22Rv1 (cell line): Measurements from ENCODE around the gene TRAF7.
A peak's percentile ranks its signal among the peaks of the same experiment; 100 is the strongest.
"Not testable (repeated sequence)": the region's sequence is repeated elsewhere in the genome, so short reads cannot be mapped to it uniquely, and the experiment has no call there.

Source experiments
- H3K27ac ChIP-seq: fragments of 450-650 bp; 2 replicates; pipeline ENCODE4 v1.5.1; 2017
- CTCF ChIP-seq: fragments of 450-650 bp; IDR thresholded peaks from 2 replicates; pipeline ENCODE4 v1.5.1; 2017; ENCODE audit warnings: mild to moderate bottlenecking
- ZFX ChIP-seq: fragments of 450-650 bp; IDR thresholded peaks from 2 replicates; pipeline ENCODE4 v1.6.1; 2017; ENCODE audit warnings: antibody characterized with exemption, borderline replicate concordance

Gene TRAF7

GRCh38 chr16:2115591-2115973, 40.0 kb upstream of the TRAF7 start:
- TF ChIP-seq ZFX (no peak), CTCF (no peak)
- H3K27ac ChIP-seq, result no peak overlapping the region

- not testable (repeated sequence) for H3K27ac ChIP-seq
Observed at GRCh38 chr16:2116428-2116827, 39.2 kb upstream of the TRAF7 start.

GRCh38 chr16:2117341-2117740, 38.2 kb upstream of the TRAF7 start:
- H3K27ac ChIP-seq, result not testable (repeated sequence)

GRCh38 chr16:2117960-2118722, 37.4 kb upstream of the TRAF7 start:
- H3K27ac ChIP-seq, result not testable (repeated sequence)

GRCh38 chr16:2121325-2121724, 34.3 kb upstream of the TRAF7 start:
- H3K27ac ChIP-seq, result not testable (repeated sequence)

GRCh38 chr16:2121853-2122252, 33.7 kb upstream of the TRAF7 start:
- no peak overlapping the region for H3K27ac ChIP-seq
- TF ChIP-seq CTCF (no peak), ZFX (no peak)

GRCh38 chr16:2122429-2122828, 33.2 kb upstream of the TRAF7 start:
- no peak overlapping the region for H3K27ac ChIP-seq
- TF ChIP-seq ZFX (no peak), CTCF (no peak)

GRCh38 chr16:2122934-2123683, 32.5 kb upstream of the TRAF7 start:
- H3K27ac ChIP-seq, result not testable (repeated sequence)

- not testable (repeated sequence) for H3K27ac ChIP-seq
Observed at GRCh38 chr16:2123706-2124376, 31.7 kb upstream of the TRAF7 start.

- not testable (repeated sequence) for H3K27ac ChIP-seq
Observed at GRCh38 chr16:2124377-2124693, 31.2 kb upstream of the TRAF7 start.

- H3K27ac ChIP-seq, result not testable (repeated sequence)
Observed at GRCh38 chr16:2124694-2125444, 30.7 kb upstream of the TRAF7 start.

- H3K27ac ChIP-seq, result not testable (repeated sequence)
Observed at GRCh38 chr16:2125609-2126008, 30.0 kb upstream of the TRAF7 start.

- not testable (repeated sequence) for H3K27ac ChIP-seq
Observed at GRCh38 chr16:2126161-2126743, 29.3 kb upstream of the TRAF7 start.

GRCh38 chr16:2126928-2127556, 28.5 kb upstream of the TRAF7 start:
- 0 out of 2 replicates have a peak overlapping the region, but pooled peaks have one; percentile 18 for H3K27ac ChIP-seq

GRCh38 chr16:2127630-2128280, 27.8 kb upstream of the TRAF7 start:
- H3K27ac ChIP-seq, result 0 out of 2 replicates have a peak overlapping the region, but pooled peaks have one; percentile 18
